Chondrocyte (in vitro differentiated cells): ENCODE data around the gene DDN. TPM values are rescaled to one million over a fixed set of nuclear protein-coding genes. Genes with fewer than 3 reads are reported as not detected.
A peak's percentile ranks its signal among the peaks of the same experiment; 100 is the strongest.

Experiments used
- DNase-seq: peaks from one replicate; pipeline ENCODE4 v3.0.0; 2021; ENCODE audit warnings: mixed read lengths, low spot score
- H3K27ac Mint-ChIP-seq: one replicate; pipeline ENCODE4 v1.8.0; 2021; ENCODE audit warnings: mild to moderate bottlenecking, moderate library complexity, mixed read lengths; ENCODE audit not compliant: unreplicated experiment
- H3K27me3 Mint-ChIP-seq: 2 replicates; pipeline ENCODE4 v1.8.0; 2021; ENCODE audit warnings: low read depth, mixed read lengths
- H3K36me3 Mint-ChIP-seq: 2 replicates; pipeline ENCODE4 v1.8.0; 2021; ENCODE audit warnings: low read depth, mixed read lengths
- H3K4me1 Mint-ChIP-seq: 2 replicates; pipeline ENCODE4 v1.8.0; 2021; ENCODE audit warnings: low read depth, mild to moderate bottlenecking, mixed read lengths
- H3K4me3 Mint-ChIP-seq: one replicate; pipeline ENCODE4 v1.8.0; 2021; ENCODE audit warnings: mild to moderate bottlenecking, moderate library complexity, mixed read lengths; ENCODE audit not compliant: unreplicated experiment
- H3K9me3 Mint-ChIP-seq: 2 replicates; pipeline ENCODE4 v1.8.0; 2021; ENCODE audit warnings: low read depth, mixed read lengths
- CTCF ChIP-seq: fragments of 200-600 bp; sonication (generic); IDR thresholded peaks from 2 replicates; pipeline ENCODE4 v1.5.0; 2021; ENCODE audit warnings: antibody characterized with exemption, mild to moderate bottlenecking, moderate library complexity
- total RNA-seq: library from RNA; stranded (reverse); gene quantifications from 3 replicates; pipeline ENCODE4 v1.2.1, GENCODE V29; 2021

Gene DDN
- total RNA-seq, 1 donor from 2014 or later: 0.72 TPM

GRCh38 chr12:49043241-49043640, 44.1 kb upstream of the DDN start:
- peaks cover 56% of the 10 kb centered on the region for H3K36me3 Mint-ChIP-seq
- H3K27me3 Mint-ChIP-seq: no peaks in the 10 kb centered on the region
- no peak overlapping the region for H3K4me3 Mint-ChIP-seq
- no peaks in the 10 kb centered on the region for H3K4me1 Mint-ChIP-seq
- TF ChIP-seq CTCF: no peak
- no peak overlapping the region for H3K27ac Mint-ChIP-seq
- no peak for DNase-seq
- H3K9me3 Mint-ChIP-seq: no peaks in the 10 kb centered on the region

- Mint-ChIP-seq H3K36me3 (peaks cover 53% of the 10 kb centered on the region), H3K27ac (no peak overlapping the region)
Measured at GRCh38 chr12:49041881-49042484, 42.8 kb upstream of the DDN start.

GRCh38 chr12:49041036-49041880, 42.1 kb upstream of the DDN start:
- DNase-seq: peak; percentile 90
- H3K4me3 Mint-ChIP-seq: no peak overlapping the region
- peaks cover 51% of the 10 kb centered on the region for H3K36me3 Mint-ChIP-seq
- H3K27ac Mint-ChIP-seq: no peak overlapping the region
- no peaks in the 10 kb centered on the region for H3K9me3 Mint-ChIP-seq
- no peak for TF ChIP-seq CTCF
- H3K4me1 Mint-ChIP-seq: no peaks in the 10 kb centered on the region
- no peaks in the 10 kb centered on the region for H3K27me3 Mint-ChIP-seq

More at GRCh38 chr12:49041881-49042484, 42.8 kb upstream of the DDN start:
- Mint-ChIP-seq H3K4me1 (no peaks in the 10 kb centered on the region), H3K9me3 (no peaks in the 10 kb centered on the region), H3K27me3 (no peaks in the 10 kb centered on the region), H3K4me3 (no peak overlapping the region)
- DNase-seq: no peak
- no peak for TF ChIP-seq CTCF

GRCh38 chr12:49040364-49040855, 41.2 kb upstream of the DDN start:
- H3K9me3 Mint-ChIP-seq: no peaks in the 10 kb centered on the region
- H3K4me1 Mint-ChIP-seq: no peaks in the 10 kb centered on the region
- no peak overlapping the region for H3K4me3 Mint-ChIP-seq
- no peaks in the 10 kb centered on the region for H3K27me3 Mint-ChIP-seq
- peaks cover 48% of the 10 kb centered on the region for H3K36me3 Mint-ChIP-seq
- TF ChIP-seq CTCF: no peak
- peak; percentile 87 for DNase-seq
- H3K27ac Mint-ChIP-seq: no peak overlapping the region

GRCh38 chr12:49039421-49040363, 40.5 kb upstream of the DDN start:
- H3K27me3 Mint-ChIP-seq: no peaks in the 10 kb centered on the region
- H3K4me1 Mint-ChIP-seq: no peaks in the 10 kb centered on the region
- DNase-seq: peak; percentile 70
- H3K4me3 Mint-ChIP-seq: no peak overlapping the region
- H3K27ac Mint-ChIP-seq: no peak overlapping the region
- H3K36me3 Mint-ChIP-seq: peaks cover 43% of the 10 kb centered on the region
- no peak for TF ChIP-seq CTCF
- H3K9me3 Mint-ChIP-seq: no peaks in the 10 kb centered on the region
